H4 (cell line): ENCODE results near the gene RSBN1. TPM values are rescaled to one million over a fixed set of nuclear protein-coding genes. Genes with fewer than 3 reads are reported as not detected.
"Not testable (repeated sequence)": the region's sequence is repeated elsewhere in the genome, so short reads cannot be mapped to it uniquely, and the experiment has no call there.

Source experiments
- DNase-seq: peaks from one replicate; pipeline ENCODE4 v3.0.0-alpha.2; 2015; ENCODE audit warnings: low spot score
- total RNA-seq: library from RNA; depleted of rRNA; stranded (reverse); fragments of >200 nt; shearing (Covaris generic); gene quantifications from 2 replicates; pipeline ENCODE4 v1.2.3, GENCODE V29; 2014; rRNA removed

Gene RSBN1
- total RNA-seq, 1 experiment from 2014 or later, result 3.2 TPM

DNA sequence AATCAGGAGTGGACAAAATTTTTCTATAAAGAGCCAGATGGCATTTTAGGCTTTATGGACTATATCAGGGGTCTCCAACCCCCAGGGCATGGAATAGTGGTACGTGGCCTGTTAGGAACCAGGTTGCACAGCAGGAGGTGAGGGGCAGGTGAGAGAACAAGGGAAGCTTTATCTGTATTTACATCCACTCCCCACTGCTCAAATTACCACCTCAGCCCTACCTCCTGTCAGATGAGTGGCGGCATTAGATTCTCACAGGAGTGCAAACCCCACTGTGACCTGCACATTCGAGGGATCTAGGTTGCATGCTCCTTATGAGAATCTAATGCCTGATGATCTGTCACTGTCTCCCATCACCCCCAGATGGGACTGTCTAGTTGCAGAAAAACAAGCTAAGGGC lies 66.9 kb downstream of the RSBN1 start:
- DNase-seq, result no peak

GRCh38 chr1:113744114-113744513 lies 68.2 kb downstream of the RSBN1 start:
- no peak for DNase-seq

- DNase-seq, result no peak
These were observed 69.8 kb downstream of the RSBN1 start for GRCh38 chr1:113742515-113742914.

DNA sequence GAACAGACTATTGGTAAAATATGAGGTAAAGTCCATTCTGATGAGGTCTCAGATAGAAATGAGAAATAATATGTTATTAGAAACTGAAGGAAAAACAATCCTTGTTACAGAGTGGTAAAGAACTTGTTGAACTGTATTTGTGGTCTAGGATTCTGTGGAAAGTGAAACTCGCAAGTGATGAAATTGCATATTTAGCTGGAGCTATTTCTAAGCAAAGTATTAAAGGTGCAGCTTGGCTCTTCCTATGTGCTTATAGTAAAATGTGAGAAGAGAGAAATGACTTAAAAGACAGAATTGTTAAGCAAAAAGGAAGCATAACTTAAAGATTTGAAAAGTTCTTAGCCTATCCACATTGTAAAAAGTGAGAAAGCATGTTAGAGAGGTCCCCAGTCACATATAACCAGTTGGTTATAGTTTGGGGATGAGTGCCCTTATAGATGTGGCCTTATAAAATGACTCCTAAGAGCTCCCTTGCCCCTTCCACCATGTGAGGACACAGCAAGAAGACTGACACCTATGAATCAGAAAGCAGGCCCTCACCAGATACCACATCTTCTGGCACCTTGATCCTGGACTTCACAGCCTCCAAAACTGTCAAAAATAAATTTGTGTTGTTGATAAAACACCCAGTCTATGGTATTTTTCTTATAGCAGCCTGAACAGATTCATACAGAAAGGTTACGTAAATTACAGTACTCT lies 77.8 kb downstream of the RSBN1 start:
- DNase-seq, result no peak

- no peak for DNase-seq
These were observed 79.5 kb downstream of the RSBN1 start for GRCh38 chr1:113732802-113733201.

DNA sequence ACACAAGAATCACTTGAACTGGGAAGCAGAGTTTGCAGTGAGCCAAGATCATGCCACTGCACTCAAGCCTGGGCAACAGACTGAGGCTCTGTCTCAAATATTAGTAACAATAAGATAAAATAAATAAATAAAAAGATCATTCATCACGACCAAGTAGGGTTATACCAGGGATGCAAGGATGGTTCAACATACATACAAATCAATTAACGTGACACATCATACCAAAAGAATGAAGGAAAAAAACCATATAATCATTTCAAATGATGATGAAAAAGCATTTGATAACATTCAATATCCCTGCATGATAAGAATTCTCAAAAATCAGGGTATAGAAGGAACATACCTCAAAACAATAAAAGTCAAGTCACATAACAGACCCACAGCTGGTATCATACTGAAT lies 91.3 kb downstream of the RSBN1 start:
- no peak for DNase-seq

GRCh38 chr1:113718621-113719020 lies 93.7 kb downstream of the RSBN1 start:
- not testable (repeated sequence) for DNase-seq

GRCh38 chr1:113717506-113717905 lies 94.8 kb downstream of the RSBN1 start:
- not testable (repeated sequence) for DNase-seq

GRCh38 chr1:113714606-113715269 lies 97.5 kb downstream of the RSBN1 start:
- DNase-seq, result no peak

Other genes with a start within 250 kb of the RSBN1 start
- 19.2 and 26.3 TPM in 2 replicates for gene PHTF1, start 53.0 kb downstream of the RSBN1 start, total RNA-seq
- 0.62 and 0.68 TPM in 2 replicates for gene PTPN22, start 59.2 kb upstream of the RSBN1 start, total RNA-seq
- not detected in 2 replicates for gene BCL2L15, start 75.1 kb upstream of the RSBN1 start, total RNA-seq
- 6.9 and 9.4 TPM in 2 replicates for gene AP4B1, start 92.3 kb upstream of the RSBN1 start, total RNA-seq
- gene DCLRE1B, start 92.8 kb upstream of the RSBN1 start, total RNA-seq, result 5.7 and 6.0 TPM in 2 replicates
- gene HIPK1, start 116.8 kb upstream of the RSBN1 start, total RNA-seq, result 8.3 and 11.8 TPM in 2 replicates
- 8.4 and 12.6 TPM in 2 replicates for gene OLFML3, start 167.0 kb upstream of the RSBN1 start, total RNA-seq